Esophagus (tissue), 2 donors: ENCODE measurements around the gene LRP1B. TPM values are rescaled to one million over a fixed set of nuclear protein-coding genes. Genes with fewer than 3 reads are reported as not detected.

ENCODE experiments used
- H3K27ac ChIP-seq, 2 donors: one replicate each; pipeline ENCODE4 v1.5.1; 2013; ENCODE audit warnings: low read depth in 2 of 2, mild to moderate bottlenecking in 2 of 2, inconsistent platforms in 1 of 2, low read length in 1 of 2, moderate library complexity in 1 of 2
- H3K27me3 ChIP-seq, 2 donors: one replicate each; pipeline ENCODE4 v1.6.1; 2013; ENCODE audit warnings: low read length in 2 of 2, control low read depth in 1 of 2, mild to moderate bottlenecking in 1 of 2; ENCODE audit not compliant: insufficient read depth in 2 of 2, control insufficient read depth in 1 of 2
- H3K36me3 ChIP-seq, 2 donors: one replicate each; pipeline ENCODE4 v1.6.1; 2013; ENCODE audit warnings: low read length in 1 of 2; ENCODE audit not compliant: control insufficient read depth in 2 of 2, insufficient read depth in 2 of 2
- H3K4me1 ChIP-seq, 2 donors: one replicate each; pipeline ENCODE4 v1.6.1; 2013; ENCODE audit warnings: low read length in 1 of 2; ENCODE audit not compliant: control insufficient read depth in 2 of 2, insufficient read depth in 2 of 2
- H3K4me3 ChIP-seq, 2 donors: one replicate each; pipeline ENCODE4 v1.5.1; 2013; ENCODE audit warnings: low read length in 2 of 2, mild to moderate bottlenecking in 2 of 2, low read depth in 1 of 2, moderate library complexity in 1 of 2
- H3K9me3 ChIP-seq, 2 donors: one replicate each; pipeline ENCODE4 v1.6.1; 2013; ENCODE audit warnings: mild to moderate bottlenecking in 2 of 2, low read depth in 1 of 2, low read length in 1 of 2, moderate library complexity in 1 of 2; ENCODE audit not compliant: control insufficient read depth in 2 of 2, insufficient read depth in 1 of 2
- WGBS, 2 donors: extraction: QIAGEN DNeasy Blood & Tissue Kit; methylation state at CpG; one replicate each; pipeline ENCODE4 v1.1.7; 2013; 5-methylcytosine and 5-hydroxymethylcytosine counted together
- polyA plus RNA-seq, 2 donors: library from polyadenylated mRNA; stranded (reverse); fragments of 200-250 nt; gene quantifications; one replicate each; pipeline ENCODE4 v1.2.3, GENCODE V29; 2013
- donor health status: healthy with polysubstance abuse.
- donor health status: Bipolar disorder and iron deficiency.

Gene LRP1B
- polyA plus RNA-seq, 2 donors = 0.02 to 0.10 TPM

DNA sequence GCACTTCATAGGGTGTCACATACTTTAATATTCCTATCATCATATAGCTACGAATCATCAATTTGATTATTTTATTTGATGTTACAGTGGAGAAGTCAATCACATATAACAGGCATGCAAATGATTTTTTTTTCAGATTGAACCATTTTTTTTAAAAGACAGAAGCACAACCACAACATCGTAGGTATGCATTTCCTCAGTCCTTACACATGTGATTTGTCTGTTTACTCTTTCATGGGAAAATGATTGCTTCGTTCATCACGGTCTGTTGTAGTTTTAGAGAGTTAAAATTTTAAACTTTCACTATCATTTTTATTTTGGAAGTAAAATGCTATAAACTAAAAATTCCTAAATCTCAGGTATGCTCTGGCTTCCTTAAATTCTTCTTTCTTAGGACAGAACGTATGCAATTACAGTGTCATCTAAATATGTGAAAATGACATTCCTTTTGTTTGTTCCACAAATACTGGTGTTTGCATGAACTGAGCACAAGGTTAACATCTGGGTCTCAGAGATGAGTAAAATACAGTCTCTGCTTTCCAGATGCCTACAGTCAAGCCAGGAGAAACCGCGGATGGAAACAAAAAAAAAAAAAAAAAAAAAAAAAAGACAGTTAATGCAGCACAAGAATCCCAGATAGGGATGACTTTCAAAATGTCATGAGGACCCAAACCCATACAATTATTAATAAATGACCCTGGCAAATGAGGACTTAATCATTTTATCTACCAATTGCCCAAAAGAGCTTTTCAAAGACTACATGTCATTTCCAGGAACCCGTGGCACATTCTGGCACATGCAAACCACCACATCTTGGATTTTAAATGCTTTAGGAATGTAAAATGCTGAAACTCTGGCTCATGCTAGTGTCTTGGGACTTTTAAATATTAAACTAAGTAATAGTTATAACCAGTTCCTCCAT is 201.2 kb downstream of the LRP1B start:
- Histone ChIP-seq H3K27me3 (no peaks in the 10 kb centered on the region), H3K36me3 (no peaks in the 10 kb centered on the region), H3K9me3 (no peaks in the 10 kb centered on the region), H3K4me3 (no peak overlapping the region), H3K27ac (no peak overlapping the region), H3K4me1 (no peaks in the 10 kb centered on the region)
- 74 to 76% methylated on average over 8 of the region's 8 CpGs for WGBS, 2 donors

GRCh38 chr2:141928476-141928875 is 202.3 kb downstream of the LRP1B start:
- Histone ChIP-seq H3K9me3 (peaks cover 0 to 3% of the 10 kb centered on the region in 2 donors), H3K4me1 (no peaks in the 10 kb centered on the region), H3K27ac (no peak overlapping the region), H3K4me3 (no peak overlapping the region), H3K36me3 (no peaks in the 10 kb centered on the region), H3K27me3 (no peaks in the 10 kb centered on the region)

DNA sequence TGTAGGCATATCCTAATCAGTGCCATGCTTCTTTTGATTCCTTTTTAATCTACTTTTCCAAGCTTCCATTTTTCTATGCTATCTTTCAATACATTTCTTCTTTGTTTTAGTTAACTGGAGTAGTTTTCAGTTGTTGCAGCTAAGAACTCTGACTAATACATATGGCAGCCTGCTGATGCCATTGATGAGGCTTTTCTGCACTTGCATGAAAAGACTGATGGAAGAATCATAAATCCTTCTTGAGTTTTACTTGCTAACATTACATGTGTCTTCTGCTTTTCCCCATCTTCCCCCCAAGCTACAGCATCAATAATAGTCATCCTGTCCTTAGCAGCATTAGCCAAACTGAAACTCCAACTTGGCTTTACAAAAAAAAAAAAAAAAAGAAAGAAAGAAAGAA is 203.3 kb downstream of the LRP1B start:
- H3K4me1 ChIP-seq = no peaks in the 10 kb centered on the region
- H3K27me3 ChIP-seq = no peaks in the 10 kb centered on the region
- peaks cover 0 to 3% of the 10 kb centered on the region in 2 donors for H3K9me3 ChIP-seq
- H3K27ac ChIP-seq = no peak overlapping the region
- no peaks in the 10 kb centered on the region for H3K36me3 ChIP-seq
- no peak overlapping the region for H3K4me3 ChIP-seq

GRCh38 chr2:141925511-141925910 is 205.3 kb downstream of the LRP1B start:
- 74 to 76% methylated on average over 1 of the region's 1 CpG for WGBS, 2 donors
- no peaks in the 10 kb centered on the region for H3K36me3 ChIP-seq
- no peaks in the 10 kb centered on the region for H3K4me1 ChIP-seq
- H3K27ac ChIP-seq = no peak overlapping the region
- no peaks in the 10 kb centered on the region for H3K27me3 ChIP-seq
- no peak overlapping the region for H3K4me3 ChIP-seq
- peaks cover 0 to 3% of the 10 kb centered on the region in 2 donors for H3K9me3 ChIP-seq

GRCh38 chr2:141923657-141924056 is 207.2 kb downstream of the LRP1B start:
- H3K27ac ChIP-seq = no peak overlapping the region
- H3K4me1 ChIP-seq = no peaks in the 10 kb centered on the region
- WGBS, 2 donors = 73 to 76% methylated on average over 1 of the region's 1 CpG
- no peak overlapping the region for H3K4me3 ChIP-seq
- H3K27me3 ChIP-seq = no peaks in the 10 kb centered on the region
- H3K36me3 ChIP-seq = no peaks in the 10 kb centered on the region
- H3K9me3 ChIP-seq = peaks cover 0 to 3% of the 10 kb centered on the region in 2 donors

DNA sequence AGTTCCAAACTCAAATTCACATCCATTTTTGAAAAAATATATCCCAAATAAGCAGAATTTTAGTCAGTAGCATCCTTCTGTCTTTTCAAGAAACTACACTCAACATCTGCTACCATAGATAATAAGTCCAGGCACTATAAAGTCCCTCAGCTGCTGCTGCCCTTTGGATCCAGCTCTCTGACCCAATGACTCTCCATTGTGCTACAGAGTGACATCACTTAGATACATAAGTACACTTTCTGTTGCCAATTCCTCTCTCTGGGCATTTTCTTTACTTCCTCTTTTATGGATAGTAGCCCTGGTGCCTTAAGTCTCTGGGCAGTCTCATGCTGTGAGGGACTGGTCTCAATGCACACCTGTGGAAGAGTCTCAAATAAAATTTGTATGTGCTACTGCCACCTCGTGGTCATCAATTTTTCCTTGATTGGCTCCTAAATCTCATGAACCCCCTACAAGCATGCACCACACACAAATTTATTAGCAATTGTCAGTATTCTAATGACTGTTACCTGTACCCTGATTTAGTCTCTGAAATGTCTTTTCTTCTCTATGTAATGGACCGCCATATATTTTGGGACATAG is 219.2 kb downstream of the LRP1B start:
- H3K4me3 ChIP-seq = no peak overlapping the region
- 40 to 48% methylated on average over 2 of the region's 2 CpGs for WGBS, 2 donors

DNA sequence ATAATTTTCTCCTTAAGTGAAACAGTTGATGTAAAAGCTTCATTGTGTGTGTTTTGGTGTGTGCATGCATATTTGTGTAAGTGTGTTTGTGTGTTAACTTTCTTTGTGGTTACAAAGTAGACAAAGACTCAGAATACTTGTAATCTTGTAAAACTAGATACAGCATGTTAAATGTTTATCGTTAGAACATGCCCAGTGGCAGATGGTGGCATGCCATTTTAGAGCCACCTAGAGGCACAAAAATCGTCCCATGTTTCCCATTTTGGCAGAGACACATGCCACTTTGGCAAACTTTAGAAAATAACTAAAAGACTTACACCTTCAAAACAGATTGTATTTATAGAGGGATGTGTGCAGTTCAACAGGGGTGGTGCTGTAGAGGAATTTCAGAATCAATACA is 224.1 kb downstream of the LRP1B start:
- Histone ChIP-seq H3K27me3 (no peaks in the 10 kb centered on the region), H3K27ac (no peak overlapping the region), H3K9me3 (no peaks in the 10 kb centered on the region), H3K4me3 (no peak overlapping the region), H3K36me3 (no peaks in the 10 kb centered on the region), H3K4me1 (no peaks in the 10 kb centered on the region)
- WGBS, 2 donors = 46 to 56% methylated on average over 2 of the region's 2 CpGs

More for the DNA sequence above, 219.2 kb downstream of the LRP1B start:
- H3K36me3 ChIP-seq = no peaks in the 10 kb centered on the region
- no peak overlapping the region for H3K27ac ChIP-seq
- H3K27me3 ChIP-seq = no peaks in the 10 kb centered on the region
- no peaks in the 10 kb centered on the region for H3K9me3 ChIP-seq
- H3K4me1 ChIP-seq = no peaks in the 10 kb centered on the region

GRCh38 chr2:141900826-141901225 is 230.0 kb downstream of the LRP1B start:
- Histone ChIP-seq H3K4me3 (no peak overlapping the region), H3K9me3 (no peaks in the 10 kb centered on the region), H3K27me3 (no peaks in the 10 kb centered on the region), H3K4me1 (no peaks in the 10 kb centered on the region), H3K27ac (no peak overlapping the region), H3K36me3 (no peaks in the 10 kb centered on the region)
- WGBS, 2 donors = 59 to 70% methylated on average over 2 of the region's 2 CpGs

DNA sequence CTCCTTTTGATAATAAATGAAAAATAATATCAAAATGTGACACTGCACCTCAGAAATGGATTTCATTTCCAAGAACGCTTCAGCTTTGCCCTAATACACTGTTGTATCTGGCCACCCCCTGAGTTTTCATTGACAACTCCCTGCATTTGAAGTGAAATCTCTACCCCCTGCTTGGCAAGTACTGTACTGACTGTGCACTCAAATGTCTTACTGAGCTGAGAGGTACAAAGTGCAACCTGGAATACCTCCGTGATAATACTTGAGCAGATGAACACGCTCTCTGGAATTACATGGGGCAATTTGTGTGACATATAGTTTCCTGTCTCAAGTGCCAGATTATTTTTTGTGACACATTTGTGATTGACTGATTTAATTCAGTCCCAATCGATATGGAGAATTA is 231.1 kb downstream of the LRP1B start:
- Histone ChIP-seq H3K9me3 (no peaks in the 10 kb centered on the region), H3K27ac (no peak overlapping the region), H3K36me3 (no peaks in the 10 kb centered on the region), H3K4me1 (no peaks in the 10 kb centered on the region), H3K4me3 (no peak overlapping the region), H3K27me3 (no peaks in the 10 kb centered on the region)
- 55 to 64% methylated on average over 4 of the region's 4 CpGs for WGBS, 2 donors

GRCh38 chr2:141889788-141890187 is 241.0 kb downstream of the LRP1B start:
- Histone ChIP-seq H3K36me3 (no peaks in the 10 kb centered on the region), H3K27ac (no peak overlapping the region), H3K9me3 (no peaks in the 10 kb centered on the region), H3K4me1 (no peaks in the 10 kb centered on the region), H3K27me3 (no peaks in the 10 kb centered on the region), H3K4me3 (no peak overlapping the region)
- 77 to 88% methylated on average over 1 of the region's 1 CpG for WGBS, 2 donors
